Endothelial cell of umbilical vein (primary cell): ENCODE measurements around the gene TMEM61. TPM values are rescaled to one million over a fixed set of nuclear protein-coding genes. Genes with fewer than 3 reads are reported as not detected.
A peak's percentile ranks its signal among the peaks of the same experiment; 100 is the strongest.

ENCODE experiments used
- BruUV-seq: library from RNA; stranded (reverse); fragments of 400-500 nt; replicated peaks from 2 replicates; lab custom pipeline; 2021; lab: Mats Ljungman, UMichigan
- CTCF ChIA-PET: fragments of 300-600, 350-600 bp; sonication (Branson Sonifier 250); formaldehyde crosslinking; loops from one replicate; lab custom pipeline; 2021; ENCODE audit warnings: antibody characterized with exemption, inconsistent platforms; lab: Charles Lee
- POLR2A ChIA-PET: fragments of 300-600, 350-600 bp; sonication (Branson Sonifier 250); formaldehyde crosslinking; loops from one replicate; lab custom pipeline; 2021; ENCODE audit warnings: antibody characterized with exemption, inconsistent platforms; lab: Charles Lee
- DNase-seq: peaks from one replicate; pipeline ENCODE4 v3.0.0-alpha.2; 2011; ENCODE audit warnings: low read depth, low spot score
- FAIRE-seq: peaks from 2 replicates; lab custom pipeline; 2011; peaks lifted over from hg19 to GRCh38; lab: Jason Lieb, UNC
- H2AFZ ChIP-seq: 2 replicates; pipeline ENCODE4 v1.6.0; 2012; ENCODE audit warnings: low read depth, low read length, control low read depth, inconsistent platforms
- H3K27ac ChIP-seq: 2 replicates; pipeline ENCODE4 v1.5.1; 2011; ENCODE audit warnings: low read depth, mild to moderate bottlenecking, control low read depth, low read length, moderate library complexity; ENCODE audit not compliant: insufficient read depth
- H3K27me3 ChIP-seq, 2 experiments: 2 replicates each; pipeline versions ENCODE4 v1.6.0 to v1.6.1; 2011; ENCODE audit warnings: low read length in 2 of 2, mixed read lengths in 1 of 2; ENCODE audit not compliant: control insufficient read depth in 2 of 2, insufficient read depth in 2 of 2
- H3K36me3 ChIP-seq, 2 experiments: 2 replicates in 1 of 2; 3 replicates in 1 of 2; pipeline ENCODE4 v1.5.1; 2011; ENCODE audit warnings: low read length in 2 of 2, mild to moderate bottlenecking in 1 of 2, moderate library complexity in 1 of 2; ENCODE audit not compliant: control insufficient read depth in 2 of 2, insufficient read depth in 2 of 2; ENCODE audit errors: extremely low read depth in 1 of 2
- H3K4me1 ChIP-seq: 3 replicates; pipeline ENCODE4 v1.5.1; 2011; ENCODE audit warnings: mild to moderate bottlenecking, low read length; ENCODE audit not compliant: control insufficient read depth, insufficient read depth; ENCODE audit errors: extremely low read depth
- H3K4me2 ChIP-seq: 2 replicates; pipeline ENCODE4 v1.6.1; 2011; ENCODE audit warnings: low read length, control low read depth, mixed read lengths; ENCODE audit not compliant: insufficient read depth
- H3K4me3 ChIP-seq, 3 experiments: fragments of 200-600 bp in 1 of 3; sonication (generic), shearing (Covaris generic) in 1 of 3; replicated peaks in 1 of 3; 2 replicates each; pipeline ENCODE4 v1.5.1; 2011 to 2016; ENCODE audit warnings: control low read depth in 3 of 3, low read length in 3 of 3, mild to moderate bottlenecking in 2 of 3, inconsistent platforms in 1 of 3, low read depth in 1 of 3, moderate library complexity in 1 of 3; ENCODE audit not compliant: insufficient read depth in 1 of 3
- H3K79me2 ChIP-seq: 2 replicates; pipeline ENCODE4 v1.6.0; 2012; ENCODE audit warnings: low read length, inconsistent platforms; ENCODE audit not compliant: control insufficient read depth, insufficient read depth
- H3K9ac ChIP-seq: replicated peaks from 2 replicates; pipeline ENCODE3; 2011; ENCODE audit warnings: low read length, control low read depth; ENCODE audit not compliant: insufficient read depth; ENCODE audit errors: extremely low read depth
- H3K9me1 ChIP-seq: replicated peaks from 3 replicates; pipeline ENCODE4 v1.6.0; 2011; ENCODE audit warnings: mild to moderate bottlenecking, low read length; ENCODE audit not compliant: control insufficient read depth, insufficient read depth; ENCODE audit errors: extremely low read depth
- H3K9me3 ChIP-seq: replicated peaks from 2 replicates; pipeline ENCODE4 v1.5.1; 2012; ENCODE audit warnings: low read length, inconsistent platforms; ENCODE audit not compliant: control insufficient read depth, insufficient read depth
- H4K20me1 ChIP-seq: replicated peaks from 2 replicates; pipeline ENCODE3; 2011; ENCODE audit warnings: mild to moderate bottlenecking, low read length; ENCODE audit not compliant: control insufficient read depth, insufficient read depth; ENCODE audit errors: extremely low read depth
- CTCF ChIP-seq, 2 donors: IDR thresholded peaks; 1 replicate in 1 of 2; 2 replicates in 1 of 2; pipeline ENCODE4 v1.5.1; 2011; ENCODE audit warnings: low read length in 2 of 2, mild to moderate bottlenecking in 2 of 2, moderate library complexity in 2 of 2, control low read depth in 1 of 2, inconsistent platforms in 1 of 2, low read depth in 1 of 2; ENCODE audit not compliant: insufficient read depth in 1 of 2; ENCODE audit errors: extremely low read depth in 1 of 2
- EZH2 ChIP-seq: IDR thresholded peaks from 2 replicates; pipeline ENCODE4 v1.6.1; 2012; ENCODE audit warnings: borderline replicate concordance, low read depth, mild to moderate bottlenecking, moderate library complexity, low read length, inconsistent platforms; ENCODE audit not compliant: severe bottlenecking
- FOS ChIP-seq: IDR thresholded peaks from 2 replicates; pipeline ENCODE4 v1.6.1; 2011; ENCODE audit warnings: mild to moderate bottlenecking, low read length, moderate library complexity, borderline replicate concordance; ENCODE audit not compliant: insufficient read depth
- GATA2 ChIP-seq: IDR thresholded peaks from 2 replicates; pipeline ENCODE4 v1.7.0; 2011; ENCODE audit warnings: low read depth, mild to moderate bottlenecking, moderate library complexity, mixed read lengths, low read length; ENCODE audit not compliant: insufficient read length, insufficient read depth
- JUN ChIP-seq: IDR thresholded peaks from 2 replicates; pipeline ENCODE4 v1.6.1; 2011; ENCODE audit warnings: borderline replicate concordance, low read depth; ENCODE audit not compliant: insufficient read length, insufficient read depth
- MYC ChIP-seq: IDR thresholded peaks from one replicate; pipeline ENCODE4 v1.6.1; 2011; ENCODE audit warnings: mild to moderate bottlenecking, low read depth, low read length
- POLR2A ChIP-seq: IDR thresholded peaks from 2 replicates; pipeline ENCODE4 v1.6.1; 2012; ENCODE audit warnings: low read depth, mild to moderate bottlenecking, control low read depth, low read length
- POLR2AphosphoS5 ChIP-seq: IDR thresholded peaks from 2 replicates; pipeline ENCODE4 v1.6.1; 2012; ENCODE audit warnings: low read depth, mild to moderate bottlenecking, control low read depth, low read length, moderate library complexity; ENCODE audit not compliant: insufficient read depth
- dilution Hi-C: fragments of 300-500 bp; cut with MboI; formaldehyde crosslinking; loops from one replicate; pipeline ENCODE4 v1.15.0; 2019; ENCODE audit warnings: low sequenced_read_pairs; ENCODE audit not compliant: extremely low pct_ligation_motif_present
- intact Hi-C: fragments of 100-400 bp; cut with micrococcal nuclease; formaldehyde crosslinking; loops from one replicate; pipeline ENCODE4 v1.10.0; 2022
- polyA plus RNA-seq, 4 experiments: library from polyadenylated mRNA; depleted of rRNA in 3 of 4; stranded (reverse) in 3 of 4; unstranded in 1 of 4; fragments of >200 nt; gene quantifications; 2 replicates each; pipeline versions ENCODE4 v1.2.1 to v1.2.3, GENCODE V29; 2011 to 2012; ENCODE audit warnings: missing spikeins in 1 of 4
- total RNA-seq: library from RNA; stranded (reverse); gene quantifications from 2 replicates; pipeline ENCODE4 v1.2.3, GENCODE V29; 2021
- TF ChIP-seq, protein P1 (sequence below): IDR thresholded peaks from 2 replicates; pipeline ENCODE4 v1.6.1; 2011; ENCODE audit not compliant: insufficient read depth, insufficient read length

Gene TMEM61
- total and polyA plus RNA-seq, 2 donors (not counting 3 experiments of a cell fraction or from before 2014, with no cell fraction given), result not detected

- dilution Hi-C loops, result no loop called here
- TF ChIP-seq EZH2 (no peak), FOS (peak; percentile 36)
Observed at GRCh38 chr1:54967372-54967771, 13.1 kb upstream of the TMEM61 start.

DNA sequence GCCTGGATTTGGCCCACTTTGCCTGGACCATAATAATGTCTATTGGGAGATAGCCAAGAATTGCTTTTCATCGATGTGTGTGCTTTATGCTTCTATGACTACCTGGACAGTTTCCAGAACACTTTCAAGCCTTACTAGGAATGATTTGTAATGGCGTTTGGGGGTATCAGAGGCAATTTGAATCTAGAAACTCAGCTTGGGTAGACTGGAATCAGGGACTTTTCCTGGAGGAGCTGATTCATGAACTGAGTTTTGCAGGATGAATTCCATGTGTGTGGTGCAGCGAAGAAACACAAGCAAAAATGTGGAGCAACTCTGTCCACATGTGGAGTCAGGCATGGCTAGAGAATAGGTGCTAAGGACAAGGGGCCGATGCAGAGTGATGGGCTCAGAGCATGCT, 11.9 kb upstream of the TMEM61 start:
- no TSS peak for BruUV-seq
- H3K9ac ChIP-seq, result no peak overlapping the region
- no peak overlapping the region for H3K27ac ChIP-seq
- ChIA-PET CTCF (interaction anchor here (1.1 to 1.3 kb wide), 2 partner anchors 18 to 23 kb away, joined by 4 read pairs; no protein-coding TSS in a partner anchor), POLR2A (no interaction called here)
- dilution Hi-C loops (no loop called here), intact Hi-C loops (no loop called here)
- no peak overlapping the region for H2AFZ ChIP-seq
- H3K9me1 ChIP-seq, result no peaks in the 10 kb centered on the region
- no peaks in the 10 kb centered on the region for H4K20me1 ChIP-seq
- TF ChIP-seq CTCF (IDR thresholded peaks at IDR 0.05; ENCODE audit: extremely low read depth in 1 of 2, insufficient read depth in 1 of 2, low read depth in 1 of 2, low read length in 2 of 2) (no peak), JUN (no peak), POLR2AphosphoS5 (no peak), FOS (no peak), MYC (no peak), EZH2 (no peak), POLR2A (no peak), GATA2 (no peak)
- TF ChIP-seq, protein P1, sequence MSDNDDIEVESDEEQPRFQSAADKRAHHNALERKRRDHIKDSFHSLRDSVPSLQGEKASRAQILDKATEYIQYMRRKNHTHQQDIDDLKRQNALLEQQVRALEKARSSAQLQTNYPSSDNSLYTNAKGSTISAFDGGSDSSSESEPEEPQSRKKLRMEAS, result no peak
- no peaks in the 10 kb centered on the region for H3K79me2 ChIP-seq
- H3K4me3 ChIP-seq, result no peak overlapping the region
- FAIRE-seq (no peak), DNase-seq (no peak)
- H3K4me2 ChIP-seq, result no peak overlapping the region
- no peaks in the 10 kb centered on the region for H3K9me3 ChIP-seq
- peaks cover 17% of the 10 kb centered on the region for H3K4me1 ChIP-seq
- H3K36me3 ChIP-seq, result no peaks in the 10 kb centered on the region
- H3K27me3 ChIP-seq, result peaks cover 0 to under 1% of the 10 kb centered on the region in 2 experiments

More at GRCh38 chr1:54967372-54967771, 13.1 kb upstream of the TMEM61 start:
- H3K27me3 ChIP-seq, result no peaks in the 10 kb centered on the region
- no peaks in the 10 kb centered on the region for H3K79me2 ChIP-seq
- H3K4me1 ChIP-seq, result peaks cover 17% of the 10 kb centered on the region
- H3K4me3 ChIP-seq, result no peak overlapping the region
- ChIA-PET CTCF (no interaction called here), POLR2A (no interaction called here)
- no peaks in the 10 kb centered on the region for H4K20me1 ChIP-seq
- FAIRE-seq (no peak), DNase-seq (no peak)
- H3K4me2 ChIP-seq, result no peak overlapping the region
- no peaks in the 10 kb centered on the region for H3K9me3 ChIP-seq
- H3K9me1 ChIP-seq, result no peaks in the 10 kb centered on the region
- no peak overlapping the region for H3K9ac ChIP-seq
- no peak overlapping the region for H2AFZ ChIP-seq
- intact Hi-C loops, result no loop called here
- BruUV-seq, result no TSS peak
- no peaks in the 10 kb centered on the region for H3K36me3 ChIP-seq
- H3K27ac ChIP-seq, result no peak overlapping the region
